ENCODE measurements around the gene ZFAND3. TPM values are rescaled to one million over a fixed set of nuclear protein-coding genes. Genes with fewer than 3 reads are reported as not detected.

Gene ZFAND3
- total RNA-seq, 1 experiment from 2014 or later, result 34.7 TPM

GRCh38 chr6:38193481-38194281 lies 374.2 kb downstream of the ZFAND3 start:
- in situ Hi-C loops (cut with HindIII; ENCODE audit: low sequenced_read_pairs), result no loop called here
- DNase-seq (ENCODE audit: low spot score), result no peak

- in situ Hi-C loops (cut with HindIII; ENCODE audit: low sequenced_read_pairs), result no loop called here
Measured at GRCh38 chr6:38194282-38194572, 374.7 kb downstream of the ZFAND3 start.

GRCh38 chr6:38194589-38194988 lies 375.1 kb downstream of the ZFAND3 start:
- in situ Hi-C loops (cut with HindIII; ENCODE audit: low sequenced_read_pairs), result no loop called here
- no peak for DNase-seq (ENCODE audit: low spot score)

More at GRCh38 chr6:38194282-38194572, 374.7 kb downstream of the ZFAND3 start:
- DNase-seq (ENCODE audit: low spot score), result no peak

GRCh38 chr6:38195113-38195635 lies 375.6 kb downstream of the ZFAND3 start:
- DNase-seq (ENCODE audit: low spot score), result no peak
- in situ Hi-C loops (cut with HindIII; ENCODE audit: low sequenced_read_pairs), result no loop called here

GRCh38 chr6:38198219-38198618 lies 378.7 kb downstream of the ZFAND3 start:
- no peak for DNase-seq (ENCODE audit: low spot score)
- in situ Hi-C loops (cut with HindIII; ENCODE audit: low sequenced_read_pairs), result no loop called here

Other genes starting within 250 kb of the ZFAND3 start
- 17.7 and 19.6 TPM in 2 replicates for gene MDGA1, start 121.8 kb upstream of the ZFAND3 start, total RNA-seq (2014; rRNA removed; shearing (Covaris generic))

Measured in G401 (cell line).